Measurements from ENCODE around the gene NR4A3. TPM values are rescaled to one million over a fixed set of nuclear protein-coding genes. Genes with fewer than 3 reads are reported as not detected.

The NR4A3 gene
- total RNA-seq, 1 donor from 2014 or later, result 15.3 TPM

DNA sequence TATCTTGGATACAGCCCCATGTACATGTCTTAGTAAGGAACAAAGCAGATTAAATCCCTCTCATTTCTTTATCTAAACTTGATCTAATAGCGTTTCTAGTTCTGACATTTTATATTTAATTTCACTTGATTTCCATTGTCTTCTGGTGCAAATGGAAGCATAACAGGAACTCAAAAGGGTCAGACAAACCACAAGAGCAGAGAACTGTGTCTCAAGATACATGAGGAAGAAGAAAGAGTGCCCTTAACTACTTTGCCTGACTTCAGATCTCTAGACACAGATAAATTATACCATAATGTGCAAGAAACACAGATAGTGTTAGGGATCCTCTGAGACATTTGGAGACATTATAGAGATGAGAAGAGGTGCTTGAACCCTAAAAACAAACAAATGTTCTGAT lies 64.1 kb downstream of the NR4A3 start:
- no peak overlapping the region for H3K27ac Mint-ChIP-seq
- no peaks in the 10 kb centered on the region for H3K27me3 Mint-ChIP-seq (ENCODE audit: low read depth)
- H3K4me1 Mint-ChIP-seq, result peaks cover 4% of the 10 kb centered on the region
- no peak for DNase-seq (ENCODE audit: low spot score in 2 of 2, unreplicated experiment in 2 of 2)
- H3K4me3 Mint-ChIP-seq, result no peak overlapping the region
- H3K36me3 Mint-ChIP-seq, result no peaks in the 10 kb centered on the region
- TF ChIP-seq, protein P1, sequence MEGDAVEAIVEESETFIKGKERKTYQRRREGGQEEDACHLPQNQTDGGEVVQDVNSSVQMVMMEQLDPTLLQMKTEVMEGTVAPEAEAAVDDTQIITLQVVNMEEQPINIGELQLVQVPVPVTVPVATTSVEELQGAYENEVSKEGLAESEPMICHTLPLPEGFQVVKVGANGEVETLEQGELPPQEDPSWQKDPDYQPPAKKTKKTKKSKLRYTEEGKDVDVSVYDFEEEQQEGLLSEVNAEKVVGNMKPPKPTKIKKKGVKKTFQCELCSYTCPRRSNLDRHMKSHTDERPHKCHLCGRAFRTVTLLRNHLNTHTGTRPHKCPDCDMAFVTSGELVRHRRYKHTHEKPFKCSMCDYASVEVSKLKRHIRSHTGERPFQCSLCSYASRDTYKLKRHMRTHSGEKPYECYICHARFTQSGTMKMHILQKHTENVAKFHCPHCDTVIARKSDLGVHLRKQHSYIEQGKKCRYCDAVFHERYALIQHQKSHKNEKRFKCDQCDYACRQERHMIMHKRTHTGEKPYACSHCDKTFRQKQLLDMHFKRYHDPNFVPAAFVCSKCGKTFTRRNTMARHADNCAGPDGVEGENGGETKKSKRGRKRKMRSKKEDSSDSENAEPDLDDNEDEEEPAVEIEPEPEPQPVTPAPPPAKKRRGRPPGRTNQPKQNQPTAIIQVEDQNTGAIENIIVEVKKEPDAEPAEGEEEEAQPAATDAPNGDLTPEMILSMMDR (IDR thresholded peaks at IDR 0.05; ENCODE audit: unreplicated experiment), result no peak
- no peaks in the 10 kb centered on the region for H3K9me3 Mint-ChIP-seq

DNA sequence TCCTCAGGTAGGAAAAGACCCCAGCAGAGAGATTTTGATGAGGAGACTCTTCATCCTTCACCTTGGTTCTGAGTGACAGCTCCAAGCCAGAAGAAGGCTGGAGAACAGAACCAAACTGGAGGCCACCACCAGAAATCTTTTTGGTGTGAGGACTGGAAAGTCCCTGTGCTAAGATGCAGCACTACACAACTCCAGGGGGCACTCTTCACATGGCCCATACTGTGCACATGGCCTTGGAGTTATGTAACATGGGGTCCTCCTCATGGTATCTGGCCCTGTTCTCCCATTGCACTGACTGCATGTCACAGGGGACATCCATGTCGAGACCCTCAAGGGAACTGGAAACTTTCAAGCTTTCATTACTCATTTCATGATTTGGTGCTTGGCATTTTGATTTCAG lies 67.4 kb downstream of the NR4A3 start:
- Mint-ChIP-seq H3K9me3 (no peaks in the 10 kb centered on the region), H3K36me3 (no peaks in the 10 kb centered on the region), H3K27me3 (ENCODE audit: low read depth) (peaks cover under 1% of the 10 kb centered on the region), H3K4me1 (peaks cover 4% of the 10 kb centered on the region), H3K27ac (no peak overlapping the region), H3K4me3 (no peak overlapping the region)
- TF ChIP-seq, protein P1 (IDR thresholded peaks at IDR 0.05; ENCODE audit: unreplicated experiment), result no peak
- no peak for DNase-seq (ENCODE audit: low spot score in 2 of 2, unreplicated experiment in 2 of 2)

DNA sequence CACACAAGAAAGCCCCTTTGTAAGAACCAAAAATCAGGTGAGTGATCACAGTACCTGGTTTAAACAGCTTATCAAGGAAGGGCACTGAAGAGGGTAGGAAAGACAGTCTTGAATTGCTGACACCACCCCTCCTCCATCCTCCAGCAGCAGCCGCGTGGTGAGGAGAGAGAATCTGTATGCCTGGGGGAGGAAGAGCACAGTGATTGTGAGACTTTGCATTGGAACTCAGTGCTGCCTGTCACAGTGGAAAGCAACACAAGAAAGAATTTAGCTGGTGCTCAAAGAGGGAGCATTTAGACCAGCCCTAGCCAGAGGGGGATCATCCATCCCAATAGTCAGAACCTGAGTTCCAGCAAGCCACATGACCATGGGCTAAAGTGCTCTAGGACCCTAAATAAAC lies 73.1 kb downstream of the NR4A3 start:
- Mint-ChIP-seq H3K4me3 (no peak overlapping the region), H3K9me3 (no peaks in the 10 kb centered on the region), H3K4me1 (peaks cover 1% of the 10 kb centered on the region), H3K27me3 (ENCODE audit: low read depth) (peaks cover 11% of the 10 kb centered on the region), H3K36me3 (no peaks in the 10 kb centered on the region), H3K27ac (no peak overlapping the region)
- TF ChIP-seq, protein P1 (IDR thresholded peaks at IDR 0.05; ENCODE audit: unreplicated experiment), result no peak
- no peak for DNase-seq (ENCODE audit: low spot score in 2 of 2, unreplicated experiment in 2 of 2)

DNA sequence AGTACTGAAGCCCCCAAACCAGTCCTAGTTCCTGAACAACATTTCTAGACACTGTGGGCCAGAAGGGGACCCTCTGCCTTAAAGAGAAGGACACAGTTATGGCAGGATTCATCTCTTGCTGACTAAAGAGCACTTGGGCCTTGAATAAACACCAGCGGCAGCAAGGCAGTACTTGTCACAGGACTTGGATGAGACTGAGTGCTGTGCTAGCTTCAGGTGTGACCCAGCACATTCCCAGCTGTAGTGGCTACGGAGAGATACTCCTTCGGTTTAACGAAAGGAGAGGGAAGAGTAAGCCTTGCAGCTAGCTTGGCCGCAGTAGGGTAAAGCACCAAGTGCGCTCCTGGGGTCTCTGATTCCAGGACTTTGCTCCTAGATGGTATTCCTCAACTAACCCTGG lies 73.8 kb downstream of the NR4A3 start:
- H3K27ac Mint-ChIP-seq, result no peak overlapping the region
- no peaks in the 10 kb centered on the region for H3K9me3 Mint-ChIP-seq
- no peak for DNase-seq (ENCODE audit: low spot score in 2 of 2, unreplicated experiment in 2 of 2)
- H3K4me1 Mint-ChIP-seq, result peaks cover 1% of the 10 kb centered on the region
- no peaks in the 10 kb centered on the region for H3K36me3 Mint-ChIP-seq
- TF ChIP-seq, protein P1 (IDR thresholded peaks at IDR 0.05; ENCODE audit: unreplicated experiment), result no peak
- peaks cover 11% of the 10 kb centered on the region for H3K27me3 Mint-ChIP-seq (ENCODE audit: low read depth)
- no peak overlapping the region for H3K4me3 Mint-ChIP-seq

DNA sequence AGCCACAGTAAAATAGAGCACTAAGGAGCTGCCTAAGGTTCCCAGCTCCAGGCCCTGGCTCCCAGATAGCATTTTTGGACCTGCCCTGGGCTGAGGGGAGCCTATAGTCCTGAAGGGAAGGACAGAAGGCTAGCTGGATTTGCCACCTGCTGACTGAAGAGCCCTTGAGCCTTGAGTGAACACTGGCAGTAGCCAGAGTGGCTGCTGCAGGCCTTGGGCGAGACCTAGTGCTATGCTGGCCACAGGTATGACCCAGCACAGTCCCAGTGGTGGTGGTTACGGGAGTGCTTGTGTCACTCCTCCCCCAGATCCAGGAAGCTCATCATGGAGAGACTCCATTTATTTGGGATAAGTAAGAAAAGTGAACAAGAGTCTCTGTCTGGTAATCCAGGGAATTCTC lies 74.4 kb downstream of the NR4A3 start:
- DNase-seq (ENCODE audit: low spot score in 2 of 2, unreplicated experiment in 2 of 2), result no peak
- Mint-ChIP-seq H3K27ac (no peak overlapping the region), H3K27me3 (ENCODE audit: low read depth) (peaks cover 14% of the 10 kb centered on the region), H3K4me3 (no peak overlapping the region), H3K36me3 (no peaks in the 10 kb centered on the region), H3K4me1 (peaks cover 1% of the 10 kb centered on the region), H3K9me3 (no peaks in the 10 kb centered on the region)
- TF ChIP-seq, protein P1 (IDR thresholded peaks at IDR 0.05; ENCODE audit: unreplicated experiment), result no peak

DNA sequence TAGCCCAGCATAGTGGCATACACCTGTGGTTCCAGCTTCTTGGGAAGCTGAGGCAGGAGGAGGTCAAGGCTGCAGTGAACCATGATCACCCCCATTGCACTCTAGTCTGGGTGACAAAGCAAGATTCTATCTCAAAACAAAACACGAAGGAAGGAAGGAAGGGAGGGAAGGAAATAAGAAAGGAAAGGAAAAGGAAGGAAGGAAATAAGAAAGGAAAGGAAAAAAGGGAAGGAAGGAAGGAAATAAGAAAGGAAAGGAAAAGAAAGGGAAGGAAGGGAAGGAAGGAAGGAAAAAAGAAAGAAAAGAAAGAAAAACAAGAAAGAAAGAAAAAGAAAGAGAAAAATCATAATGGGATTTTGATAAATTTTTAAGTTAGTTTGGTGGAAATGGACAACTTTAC lies 81.7 kb downstream of the NR4A3 start:
- TF ChIP-seq, protein P1 (IDR thresholded peaks at IDR 0.05; ENCODE audit: unreplicated experiment), result no peak
- Mint-ChIP-seq H3K9me3 (no peaks in the 10 kb centered on the region), H3K36me3 (no peaks in the 10 kb centered on the region), H3K27me3 (ENCODE audit: low read depth) (peaks cover 11% of the 10 kb centered on the region), H3K4me1 (peaks cover 14% of the 10 kb centered on the region), H3K27ac (no peak overlapping the region), H3K4me3 (no peak overlapping the region)
- DNase-seq (ENCODE audit: low spot score in 2 of 2, unreplicated experiment in 2 of 2), result no peak
